Lung (tissue), 12 donors: ENCODE measurements around the gene SLC38A10. TPM values are rescaled to one million over a fixed set of nuclear protein-coding genes. Genes with fewer than 3 reads are reported as not detected.

Source experiments
- ATAC-seq: fragments of 200-7000 bp; cut with Tn5 transposase; one replicate; pipeline ENCODE4 v1.9.1; 2020; ENCODE audit warnings: moderate number of reproducible peaks; ENCODE audit not compliant: insufficient read depth, low FRiP score
- DNase-seq, 3 donors: peaks; one replicate each; pipeline ENCODE4 v3.0.0-alpha.2; 2013 to 2017
- H3K27ac ChIP-seq, 2 donors: one replicate each; pipeline ENCODE4 v1.5.1; 2013; ENCODE audit warnings: mild to moderate bottlenecking in 2 of 2, moderate library complexity in 2 of 2, control low read depth in 1 of 2, inconsistent platforms in 1 of 2, low read depth in 1 of 2, low read length in 1 of 2
- H3K27me3 ChIP-seq, 3 donors: one replicate each; pipeline ENCODE4 v1.5.1; 2013; ENCODE audit warnings: low read length in 2 of 3; ENCODE audit not compliant: control insufficient read depth in 3 of 3, insufficient read depth in 3 of 3
- H3K36me3 ChIP-seq, 4 donors: one replicate each; pipeline ENCODE4 v1.5.1; 2013; ENCODE audit warnings: low read length in 4 of 4, mild to moderate bottlenecking in 1 of 4, moderate library complexity in 1 of 4; ENCODE audit not compliant: control insufficient read depth in 4 of 4, insufficient read depth in 4 of 4
- H3K4me1 ChIP-seq, 5 donors: one replicate each; pipeline ENCODE4 v1.5.1; 2013; ENCODE audit warnings: low read length in 5 of 5, mild to moderate bottlenecking in 2 of 5, moderate library complexity in 1 of 5; ENCODE audit not compliant: control insufficient read depth in 5 of 5, insufficient read depth in 5 of 5
- H3K4me3 ChIP-seq: one replicate; pipeline ENCODE4 v1.5.1; 2013; ENCODE audit warnings: mild to moderate bottlenecking, control low read depth, moderate library complexity
- H3K9ac ChIP-seq, 2 donors: one replicate each; pipeline ENCODE4 v1.5.1; 2013; ENCODE audit warnings: low read length in 2 of 2, control low read depth in 1 of 2; ENCODE audit not compliant: insufficient read depth in 1 of 2
- H3K9me3 ChIP-seq, 4 donors: one replicate each; pipeline ENCODE4 v1.5.1; 2013; ENCODE audit warnings: low read length in 3 of 4, mild to moderate bottlenecking in 1 of 4, moderate library complexity in 1 of 4; ENCODE audit not compliant: control insufficient read depth in 4 of 4, insufficient read depth in 3 of 4
- WGBS, 2 donors: extraction: QIAGEN DNeasy Blood & Tissue Kit; methylation state at CpG; one replicate each; pipeline ENCODE4 v1.1.7; 2013; 5-methylcytosine and 5-hydroxymethylcytosine counted together
- polyA plus RNA-seq, 2 donors: library from polyadenylated mRNA; stranded (reverse); fragments of 200-250 nt; gene quantifications; one replicate each; pipeline ENCODE4 v1.2.1, GENCODE V29; 2013
- total RNA-seq, 2 donors: library from RNA; depleted of rRNA in 1 of 2; stranded (reverse); fragments of >200 nt in 1 of 2; gene quantifications; one replicate each; pipeline ENCODE4 v1.2.1, GENCODE V29; 2014 to 2021
- TF ChIP-seq, protein P1 (sequence below): IDR thresholded peaks from 2 replicates; pipeline ENCODE4 v1.5.1; 2012; ENCODE audit warnings: mild to moderate bottlenecking; ENCODE audit errors: control extremely low read depth, extremely low read depth
- donor health status: control.
- donor health status: control.
- donor health status: Bipolar disorder and iron deficiency.
- donor health status: healthy.
- donor health status: DM: yes; HTN: yes; CAD: no.

The SLC38A10 gene
- total and polyA plus RNA-seq, 4 donors, result 56.0 to 127 (median 82.4) TPM

DNA sequence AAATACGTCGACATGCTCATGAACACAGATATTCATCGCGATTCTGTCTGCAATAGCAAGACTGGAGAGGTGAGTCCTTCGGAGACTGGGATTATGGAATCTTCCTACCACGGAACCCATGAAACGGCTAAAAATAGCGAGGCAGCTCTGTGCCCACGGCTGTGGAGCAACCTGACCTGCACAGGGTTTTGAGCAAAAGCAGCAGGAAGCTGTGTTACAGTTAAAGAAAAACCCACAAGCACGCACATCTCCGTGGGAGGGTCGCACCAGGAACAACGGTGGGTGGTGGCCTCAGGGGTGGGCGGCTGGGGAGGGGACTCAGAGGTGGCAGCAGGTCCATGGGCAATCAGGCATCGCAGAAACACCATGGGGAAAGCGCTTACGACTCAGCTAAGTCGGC is 24.8 kb downstream of the SLC38A10 start:
- H3K27me3 ChIP-seq, result no peaks in the 10 kb centered on the region
- H3K36me3 ChIP-seq, result peaks cover 12 to 59% (median 28%) of the 10 kb centered on the region in 4 donors
- H3K9me3 ChIP-seq, result no peaks in the 10 kb centered on the region
- H3K4me3 ChIP-seq, result no peak overlapping the region
- DNase-seq, result no peak
- TF ChIP-seq, protein P1, sequence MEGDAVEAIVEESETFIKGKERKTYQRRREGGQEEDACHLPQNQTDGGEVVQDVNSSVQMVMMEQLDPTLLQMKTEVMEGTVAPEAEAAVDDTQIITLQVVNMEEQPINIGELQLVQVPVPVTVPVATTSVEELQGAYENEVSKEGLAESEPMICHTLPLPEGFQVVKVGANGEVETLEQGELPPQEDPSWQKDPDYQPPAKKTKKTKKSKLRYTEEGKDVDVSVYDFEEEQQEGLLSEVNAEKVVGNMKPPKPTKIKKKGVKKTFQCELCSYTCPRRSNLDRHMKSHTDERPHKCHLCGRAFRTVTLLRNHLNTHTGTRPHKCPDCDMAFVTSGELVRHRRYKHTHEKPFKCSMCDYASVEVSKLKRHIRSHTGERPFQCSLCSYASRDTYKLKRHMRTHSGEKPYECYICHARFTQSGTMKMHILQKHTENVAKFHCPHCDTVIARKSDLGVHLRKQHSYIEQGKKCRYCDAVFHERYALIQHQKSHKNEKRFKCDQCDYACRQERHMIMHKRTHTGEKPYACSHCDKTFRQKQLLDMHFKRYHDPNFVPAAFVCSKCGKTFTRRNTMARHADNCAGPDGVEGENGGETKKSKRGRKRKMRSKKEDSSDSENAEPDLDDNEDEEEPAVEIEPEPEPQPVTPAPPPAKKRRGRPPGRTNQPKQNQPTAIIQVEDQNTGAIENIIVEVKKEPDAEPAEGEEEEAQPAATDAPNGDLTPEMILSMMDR, result no peak
- no peaks in the 10 kb centered on the region for H3K4me1 ChIP-seq
- no peak overlapping the region for H3K9ac ChIP-seq
- no peak overlapping the region for H3K27ac ChIP-seq
- WGBS, 2 donors, result 73 to 89% methylated on average over 18 of the region's 18 CpGs
- no peak for ATAC-seq

DNA sequence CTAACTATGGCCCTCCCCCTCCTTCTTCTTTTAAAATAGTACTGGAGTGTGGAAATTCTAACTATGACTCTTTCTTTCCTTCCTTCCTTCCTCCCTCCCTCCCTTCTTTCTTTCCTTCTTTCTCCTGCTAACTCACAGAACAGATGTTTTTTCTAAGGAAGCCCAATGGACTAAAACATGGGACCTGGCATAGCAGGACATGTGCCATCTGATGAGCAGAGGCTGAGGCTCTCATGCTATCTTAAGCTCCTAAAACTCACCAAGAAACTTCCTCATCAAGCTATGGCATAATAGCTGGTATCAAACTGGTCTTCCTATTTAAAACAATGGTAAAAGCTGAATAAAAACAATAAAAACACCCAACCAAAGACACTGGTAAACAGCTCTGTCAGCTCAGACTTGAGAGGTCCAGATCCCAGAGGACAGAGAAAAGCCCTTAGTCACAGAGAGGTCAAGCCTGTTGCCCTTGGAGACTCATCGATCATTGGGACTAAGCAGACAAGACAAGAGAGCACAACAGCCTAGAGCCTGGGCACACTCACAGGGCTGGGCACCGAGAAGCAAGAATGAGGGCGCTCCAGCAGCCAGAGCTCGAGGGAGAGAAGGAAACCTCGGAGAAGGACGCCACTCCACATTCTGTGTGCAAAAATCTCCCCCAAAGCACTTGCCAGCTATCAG is 27.6 kb downstream of the SLC38A10 start:
- H3K4me1 ChIP-seq, result no peaks in the 10 kb centered on the region
- H3K36me3 ChIP-seq, result peaks cover 4 to 61% (median 16%) of the 10 kb centered on the region in 4 donors
- TF ChIP-seq, protein P1, result no peak
- no peaks in the 10 kb centered on the region for H3K27me3 ChIP-seq
- H3K9me3 ChIP-seq, result no peaks in the 10 kb centered on the region
- no peak for DNase-seq
- 89 to 90% methylated on average over 6 of the region's 6 CpGs for WGBS, 2 donors
- no peak for ATAC-seq
- no peak overlapping the region for H3K9ac ChIP-seq
- no peak overlapping the region for H3K27ac ChIP-seq
- H3K4me3 ChIP-seq, result no peak overlapping the region

DNA sequence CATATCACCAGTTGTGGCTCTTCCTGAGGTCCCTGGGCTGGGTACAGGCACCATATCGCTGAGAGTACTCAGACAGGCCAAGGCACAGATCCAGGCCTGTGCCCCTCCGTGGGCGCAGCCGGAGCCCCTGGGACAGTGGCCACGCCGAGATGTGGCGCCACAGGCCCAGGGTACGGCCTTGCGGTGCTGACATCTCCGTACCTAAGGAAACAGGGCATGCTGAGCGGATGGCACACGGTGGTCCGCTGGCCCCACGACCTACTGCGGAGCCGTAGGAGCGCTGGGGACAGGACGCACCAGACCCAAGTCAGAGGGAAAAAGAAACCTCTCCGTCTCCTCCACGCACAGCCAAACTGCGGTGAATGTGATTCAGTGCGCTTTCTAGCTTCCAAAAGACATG is 29.5 kb downstream of the SLC38A10 start:
- H3K4me1 ChIP-seq, result no peaks in the 10 kb centered on the region
- H3K27ac ChIP-seq, result no peak overlapping the region
- 97% methylated on average over 22 of the region's 22 CpGs for WGBS, 2 donors
- peaks cover 0 to 67% (median 16%) of the 10 kb centered on the region in 4 donors for H3K36me3 ChIP-seq
- ATAC-seq (no peak), DNase-seq (no peak)
- H3K9me3 ChIP-seq, result no peaks in the 10 kb centered on the region
- TF ChIP-seq, protein P1, result no peak
- no peak overlapping the region for H3K9ac ChIP-seq
- no peak overlapping the region for H3K4me3 ChIP-seq
- no peaks in the 10 kb centered on the region for H3K27me3 ChIP-seq

DNA sequence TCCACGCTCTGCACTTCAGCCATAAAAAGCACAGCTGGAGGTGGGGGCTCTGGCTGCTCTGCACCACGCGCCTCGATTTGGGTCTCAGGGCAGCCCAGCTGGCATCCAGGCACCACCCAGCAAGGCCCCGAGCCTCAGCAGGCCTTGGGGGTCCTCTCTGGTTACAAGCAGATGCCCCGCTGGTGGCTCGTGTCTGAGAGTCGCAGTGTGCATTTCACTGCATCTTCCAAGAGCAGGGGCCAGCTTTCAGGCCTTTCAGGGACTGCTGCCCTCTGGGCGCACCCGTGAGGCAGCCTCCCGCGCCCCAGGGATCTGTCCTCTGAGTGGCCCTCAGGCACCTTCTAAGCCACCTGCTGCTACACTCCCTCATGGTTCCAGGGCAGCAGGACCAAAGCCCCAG is 30.5 kb downstream of the SLC38A10 start:
- Histone ChIP-seq H3K36me3 (peaks cover 0 to 70% (median 14%) of the 10 kb centered on the region in 4 donors), H3K4me3 (no peak overlapping the region), H3K9me3 (no peaks in the 10 kb centered on the region), H3K27me3 (no peaks in the 10 kb centered on the region), H3K9ac (no peak overlapping the region), H3K4me1 (no peaks in the 10 kb centered on the region), H3K27ac (no peak overlapping the region)
- ATAC-seq, result no peak
- TF ChIP-seq, protein P1, result no peak
- 96 to 98% methylated on average over 12 of the region's 12 CpGs for WGBS, 2 donors
- DNase-seq, result no peak
